VCaP (cell line): ENCODE data around the gene RTN3.

Experiments used
- H3K27ac ChIP-seq: fragments of 450-650 bp; 2 replicates; pipeline ENCODE4 v1.5.1; 2017
- CTCF ChIP-seq: fragments of 450-650 bp; conservative IDR thresholded peaks from 2 replicates; pipeline ENCODE4 v1.5.1; 2017; ENCODE audit warnings: mild to moderate bottlenecking, moderate library complexity

The RTN3 gene

GRCh38 chr11:63686926-63687325 lies 5.6 kb downstream of the RTN3 start:
- TF ChIP-seq CTCF, result no peak
- no peak overlapping the region for H3K27ac ChIP-seq

GRCh38 chr11:63687845-63688244 lies 6.5 kb downstream of the RTN3 start:
- H3K27ac ChIP-seq, result no peak overlapping the region
- TF ChIP-seq CTCF, result no peak

DNA sequence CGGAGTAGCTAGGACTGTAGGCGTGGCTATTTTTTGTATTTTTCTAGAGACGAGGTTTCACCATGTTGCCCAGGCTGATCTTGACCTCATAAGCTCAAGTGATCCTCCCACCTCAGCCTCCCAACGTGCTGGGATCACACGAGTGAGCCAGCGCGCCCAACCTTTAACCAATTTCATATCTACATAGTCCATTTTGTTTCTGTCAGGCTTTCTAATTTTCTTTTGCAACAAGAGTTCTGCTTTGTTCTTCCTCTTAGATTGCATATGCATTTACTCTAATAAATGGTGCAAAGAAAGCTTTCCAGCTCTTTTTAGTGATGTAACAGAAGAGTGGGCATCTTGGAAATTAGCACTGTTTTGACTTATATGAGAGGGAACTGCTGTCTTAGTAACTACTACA lies 13.3 kb downstream of the RTN3 start:
- no peak for TF ChIP-seq CTCF
- no peak overlapping the region for H3K27ac ChIP-seq

DNA sequence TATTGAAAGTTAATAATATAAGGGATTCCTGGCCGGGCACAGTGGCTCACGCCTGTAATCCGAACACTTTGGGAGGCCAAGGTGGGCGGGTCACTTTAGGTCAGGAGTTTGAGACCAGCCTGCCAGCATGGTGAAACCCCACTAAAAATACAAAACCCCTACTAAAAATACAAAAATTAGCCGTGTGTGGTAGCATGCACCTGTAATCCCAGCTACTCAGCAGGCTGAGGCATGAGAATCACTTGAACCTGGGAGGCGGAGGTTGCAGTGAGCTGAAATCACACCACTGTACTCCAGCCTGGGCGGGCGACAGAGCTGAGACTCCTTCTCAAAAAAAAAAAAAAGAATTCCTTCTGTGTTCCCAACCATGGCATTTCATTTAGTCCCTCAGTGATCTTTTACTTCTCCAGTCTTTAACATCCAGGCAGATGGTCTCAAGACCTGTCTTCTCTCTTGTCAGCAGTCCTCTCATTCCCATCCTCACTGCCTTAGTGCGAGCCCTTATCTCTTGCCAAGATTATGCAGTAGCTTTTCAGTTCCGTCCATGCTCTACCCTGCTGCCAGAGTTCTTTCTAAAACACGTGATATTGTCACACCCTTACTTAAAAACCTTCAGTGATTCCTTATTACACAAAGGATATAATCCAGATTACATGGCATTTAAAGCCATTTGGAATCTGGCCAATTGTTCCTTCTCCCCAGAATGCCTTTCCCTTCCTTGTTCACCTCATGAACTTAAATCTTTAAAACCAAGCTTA lies 17.9 kb downstream of the RTN3 start:
- peak overlapping the region; percentile 58 for H3K27ac ChIP-seq
- TF ChIP-seq CTCF, result no peak

- TF ChIP-seq CTCF, result no peak
- H3K27ac ChIP-seq, result peak overlapping the region; percentile 58
These were observed 18.6 kb downstream of the RTN3 start for GRCh38 chr11:63699896-63700295.

DNA sequence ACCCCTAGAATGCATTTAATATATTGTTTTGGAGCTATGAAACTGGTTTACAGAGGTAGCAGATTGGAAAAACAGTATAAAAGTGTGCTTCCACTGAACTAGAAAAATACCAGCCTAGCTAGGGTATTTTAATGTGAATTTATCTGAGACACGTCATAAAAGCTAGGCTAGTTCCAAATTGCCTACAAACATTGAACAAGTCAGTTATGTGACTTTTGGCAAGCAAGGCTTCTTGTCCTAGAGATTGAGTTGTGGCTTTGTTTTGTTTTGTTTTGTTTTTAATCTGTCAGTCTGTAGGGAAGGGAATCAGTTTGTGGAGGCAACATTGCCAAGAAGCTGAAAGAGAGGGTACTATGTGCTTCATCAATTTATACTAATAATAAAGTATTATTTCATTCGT lies 24.2 kb downstream of the RTN3 start:
- peak overlapping the region; percentile 35 for H3K27ac ChIP-seq
- TF ChIP-seq CTCF, result no peak

DNA sequence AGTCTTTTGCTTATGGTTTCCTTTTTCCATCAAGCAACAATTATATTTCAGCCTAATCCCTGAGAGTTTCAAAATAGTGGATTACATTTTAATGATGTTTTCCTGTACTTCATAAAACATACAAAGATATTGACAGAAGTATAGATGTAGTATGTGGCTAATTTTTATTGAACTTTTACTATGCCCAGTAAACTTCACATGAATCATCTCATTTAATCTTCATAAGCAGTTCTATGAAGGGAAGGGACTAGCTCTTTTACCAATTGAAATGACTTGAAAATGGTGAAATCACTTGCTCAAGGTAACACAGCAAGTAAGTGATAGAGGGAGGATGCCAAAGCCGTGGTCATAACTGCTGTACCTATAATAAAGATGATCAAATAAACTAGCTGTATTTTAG lies 27.5 kb downstream of the RTN3 start:
- H3K27ac ChIP-seq, result no peak overlapping the region
- TF ChIP-seq CTCF, result no peak
